AG20443 (cell line): Measurements from ENCODE around the gene DNMBP.

Experiments
- DNase-seq: peaks from one replicate; pipeline ENCODE4 v3.0.0; 2012; ENCODE audit warnings: low spot score, mixed read lengths

Gene DNMBP, protein sequence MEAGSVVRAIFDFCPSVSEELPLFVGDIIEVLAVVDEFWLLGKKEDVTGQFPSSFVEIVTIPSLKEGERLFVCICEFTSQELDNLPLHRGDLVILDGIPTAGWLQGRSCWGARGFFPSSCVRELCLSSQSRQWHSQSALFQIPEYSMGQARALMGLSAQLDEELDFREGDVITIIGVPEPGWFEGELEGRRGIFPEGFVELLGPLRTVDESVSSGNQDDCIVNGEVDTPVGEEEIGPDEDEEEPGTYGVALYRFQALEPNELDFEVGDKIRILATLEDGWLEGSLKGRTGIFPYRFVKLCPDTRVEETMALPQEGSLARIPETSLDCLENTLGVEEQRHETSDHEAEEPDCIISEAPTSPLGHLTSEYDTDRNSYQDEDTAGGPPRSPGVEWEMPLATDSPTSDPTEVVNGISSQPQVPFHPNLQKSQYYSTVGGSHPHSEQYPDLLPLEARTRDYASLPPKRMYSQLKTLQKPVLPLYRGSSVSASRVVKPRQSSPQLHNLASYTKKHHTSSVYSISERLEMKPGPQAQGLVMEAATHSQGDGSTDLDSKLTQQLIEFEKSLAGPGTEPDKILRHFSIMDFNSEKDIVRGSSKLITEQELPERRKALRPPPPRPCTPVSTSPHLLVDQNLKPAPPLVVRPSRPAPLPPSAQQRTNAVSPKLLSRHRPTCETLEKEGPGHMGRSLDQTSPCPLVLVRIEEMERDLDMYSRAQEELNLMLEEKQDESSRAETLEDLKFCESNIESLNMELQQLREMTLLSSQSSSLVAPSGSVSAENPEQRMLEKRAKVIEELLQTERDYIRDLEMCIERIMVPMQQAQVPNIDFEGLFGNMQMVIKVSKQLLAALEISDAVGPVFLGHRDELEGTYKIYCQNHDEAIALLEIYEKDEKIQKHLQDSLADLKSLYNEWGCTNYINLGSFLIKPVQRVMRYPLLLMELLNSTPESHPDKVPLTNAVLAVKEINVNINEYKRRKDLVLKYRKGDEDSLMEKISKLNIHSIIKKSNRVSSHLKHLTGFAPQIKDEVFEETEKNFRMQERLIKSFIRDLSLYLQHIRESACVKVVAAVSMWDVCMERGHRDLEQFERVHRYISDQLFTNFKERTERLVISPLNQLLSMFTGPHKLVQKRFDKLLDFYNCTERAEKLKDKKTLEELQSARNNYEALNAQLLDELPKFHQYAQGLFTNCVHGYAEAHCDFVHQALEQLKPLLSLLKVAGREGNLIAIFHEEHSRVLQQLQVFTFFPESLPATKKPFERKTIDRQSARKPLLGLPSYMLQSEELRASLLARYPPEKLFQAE (N-terminal part only)

DNA sequence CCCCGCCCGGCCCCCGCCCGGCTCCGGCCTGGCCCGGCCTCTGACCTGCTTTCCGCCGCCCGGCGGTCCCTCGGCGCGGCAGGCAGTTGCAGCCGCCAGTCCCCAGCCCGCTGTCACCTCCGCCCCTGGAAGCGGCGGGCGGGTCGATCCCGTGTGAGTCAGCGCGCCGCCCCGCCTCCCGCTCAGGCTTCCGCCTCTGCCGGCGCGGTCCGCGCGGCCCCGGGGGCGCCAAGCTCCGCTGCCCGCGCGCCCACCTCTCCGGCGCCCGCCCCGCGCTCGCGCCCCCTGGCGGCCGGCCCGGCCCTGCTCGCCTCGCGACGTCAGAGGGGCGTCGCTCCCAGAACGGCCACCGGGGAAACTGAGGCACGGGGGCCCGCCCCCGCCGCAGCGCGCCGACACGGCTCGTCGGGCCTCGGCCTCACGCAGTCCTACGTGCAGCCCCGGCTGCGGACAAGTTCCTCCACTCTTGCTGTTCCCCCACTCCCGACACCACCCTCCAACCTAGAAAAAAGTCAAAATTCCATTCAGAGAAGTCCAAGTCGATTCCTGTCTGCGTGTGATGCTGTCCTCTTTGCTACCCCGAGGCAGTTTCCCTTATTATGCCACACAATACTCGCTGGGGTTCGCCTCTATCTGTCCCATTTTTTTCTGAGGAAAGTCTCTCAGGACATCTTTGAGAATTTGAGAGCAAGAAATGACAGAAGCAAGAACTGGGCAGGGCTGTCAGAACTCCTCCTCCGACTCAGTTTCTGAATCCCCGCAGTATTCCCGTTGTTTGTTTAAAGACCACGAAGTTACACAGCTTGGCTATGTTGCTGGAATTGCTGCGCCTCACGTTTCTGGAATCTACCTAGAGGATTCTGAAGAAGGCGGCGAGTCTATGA, at the start of gene DNMBP:
Gene DNMBP (minus strand): TSS at position 155 of the 884 bp plus-strand sequence. CDS start 37,823 bp downstream, outside the sequence.
- peak; percentile 98 for DNase-seq

DNA sequence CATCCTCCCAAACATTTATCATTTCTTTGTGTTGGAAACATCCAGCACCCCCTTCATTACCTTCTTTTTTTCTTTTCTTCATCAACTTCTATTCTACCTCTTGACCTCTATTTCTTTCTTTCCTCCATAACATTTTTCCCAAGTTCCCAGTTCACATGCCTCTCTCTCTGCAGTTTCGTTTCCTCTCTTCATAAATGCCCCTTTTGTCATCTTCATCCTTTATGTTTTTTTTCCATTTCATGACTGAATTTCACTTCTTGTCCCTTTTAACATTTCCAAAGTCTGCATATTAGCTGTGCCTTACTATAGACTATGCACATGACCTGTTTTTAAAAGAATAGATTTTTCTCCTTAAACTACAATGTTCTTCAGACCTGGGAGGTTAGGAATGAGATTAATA, 48.2 kb upstream of the DNMBP start:
- no peak for DNase-seq

DNA sequence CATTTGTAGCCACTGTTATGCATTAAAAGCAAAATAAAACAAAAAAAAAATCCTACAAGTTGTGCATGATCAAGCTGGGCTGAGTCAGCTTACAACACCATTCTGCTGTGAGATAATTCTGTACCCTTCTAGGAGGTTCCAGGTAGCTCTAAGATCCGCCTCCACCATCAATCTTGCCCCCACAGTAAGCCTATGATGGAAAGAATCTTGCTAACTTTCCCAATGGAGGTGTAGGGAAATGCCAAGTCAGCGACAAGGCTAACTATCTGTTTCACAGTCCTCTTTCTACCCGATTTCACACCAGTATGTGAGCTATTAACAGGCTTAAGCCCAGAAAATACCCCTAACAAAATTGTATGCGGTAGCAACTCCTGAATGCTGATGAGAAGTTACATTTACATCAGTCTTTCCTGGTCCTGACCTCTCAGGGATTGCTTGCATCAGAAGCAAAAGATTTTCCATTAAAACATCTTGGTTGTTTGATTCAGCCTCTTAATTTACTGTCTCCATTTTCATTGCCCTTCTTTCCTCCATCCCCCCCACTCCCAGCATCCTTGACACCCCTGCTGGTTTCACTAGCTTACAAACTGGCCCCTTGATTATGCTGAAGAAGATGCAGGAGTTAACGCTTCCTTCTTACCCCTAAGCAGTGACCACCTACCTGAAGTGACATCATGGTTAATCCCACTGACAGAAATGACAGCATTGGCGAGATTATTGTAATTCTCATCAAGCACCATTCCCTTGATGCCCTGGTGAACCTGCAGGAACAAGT, 44.1 kb upstream of the DNMBP start:
- DNase-seq: no peak

DNA sequence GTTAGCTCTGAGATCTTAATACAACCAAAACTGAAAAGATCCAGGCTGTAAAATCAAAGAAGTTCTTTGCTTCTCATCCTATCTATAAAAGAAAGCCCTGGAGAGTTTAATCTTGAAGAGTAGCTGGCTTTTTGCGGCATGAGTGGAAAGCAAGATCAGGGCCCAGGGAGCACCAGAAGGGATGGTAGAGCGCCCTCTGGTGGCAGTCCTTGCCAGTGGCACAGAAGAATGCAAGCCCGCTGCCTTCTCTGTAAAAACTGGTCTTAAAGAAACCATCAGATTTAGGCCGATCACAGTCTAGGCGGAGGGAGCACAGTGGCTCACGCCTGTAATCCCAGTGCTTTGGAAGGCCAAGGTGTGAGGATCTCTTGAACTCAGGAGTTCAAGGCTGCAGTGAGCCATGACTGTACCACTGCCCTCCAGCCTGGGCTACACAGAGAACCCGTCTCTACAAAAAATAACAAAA, 36.3 kb upstream of the DNMBP start:
- peak; percentile 84 for DNase-seq

DNA sequence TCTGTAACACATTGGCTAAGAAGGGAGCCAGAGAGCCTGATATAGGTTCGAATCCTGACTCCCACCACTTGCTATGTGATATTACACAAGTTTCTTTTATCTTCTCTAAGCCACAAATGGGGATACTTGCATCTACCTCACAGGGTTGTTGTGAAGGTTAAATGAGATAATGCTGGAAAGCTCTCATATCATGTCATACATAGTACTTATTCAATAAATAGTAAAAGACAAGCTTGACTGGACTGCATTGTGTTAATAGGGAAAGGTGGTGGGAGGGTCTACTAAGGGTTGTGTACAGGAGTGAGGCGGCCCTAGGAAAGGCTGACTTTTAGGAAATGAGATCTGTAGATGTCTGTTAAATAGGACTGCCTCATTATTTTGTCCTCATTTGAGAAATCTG, 35.8 kb upstream of the DNMBP start:
- no peak for DNase-seq

DNA sequence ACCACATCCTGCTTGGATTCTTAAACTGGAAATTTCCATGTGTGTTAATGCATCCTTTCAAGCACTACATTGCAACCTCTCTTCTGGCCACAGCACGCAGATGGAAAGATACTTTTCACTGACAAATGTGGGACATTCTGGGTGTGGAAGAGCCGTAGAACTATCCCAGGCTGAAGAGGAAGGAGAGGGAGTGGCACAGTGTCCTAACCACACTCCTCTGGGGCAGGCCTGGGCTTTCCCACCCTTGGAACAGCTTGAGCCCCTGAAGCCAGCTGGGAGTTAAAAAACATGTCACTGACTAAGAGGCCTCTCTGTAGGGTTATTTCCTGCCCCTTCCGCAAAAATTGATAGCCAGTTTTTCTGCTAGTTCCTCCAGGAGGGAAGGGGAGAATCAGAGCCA, 34.0 kb upstream of the DNMBP start:
- DNase-seq: peak; percentile 61

DNA sequence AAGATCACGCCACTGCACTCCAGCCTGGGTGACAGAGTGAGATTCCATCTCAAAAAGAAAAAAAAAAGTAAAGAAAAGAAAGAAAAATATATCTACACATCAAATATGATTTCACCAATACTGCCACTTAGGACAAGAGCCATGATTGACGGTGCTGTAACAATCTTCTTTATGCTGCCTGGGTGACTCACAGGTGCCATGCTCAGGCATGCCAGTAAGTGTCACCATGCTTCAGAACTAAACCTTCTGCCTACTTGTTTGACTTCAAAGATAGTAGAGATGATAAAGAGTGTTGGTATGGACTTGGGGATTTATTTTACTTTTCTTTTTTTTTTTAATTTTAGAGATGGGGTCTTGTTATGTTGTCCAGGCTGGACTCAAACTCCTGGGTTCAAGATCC, 33.6 kb upstream of the DNMBP start:
- no peak for DNase-seq

DNA sequence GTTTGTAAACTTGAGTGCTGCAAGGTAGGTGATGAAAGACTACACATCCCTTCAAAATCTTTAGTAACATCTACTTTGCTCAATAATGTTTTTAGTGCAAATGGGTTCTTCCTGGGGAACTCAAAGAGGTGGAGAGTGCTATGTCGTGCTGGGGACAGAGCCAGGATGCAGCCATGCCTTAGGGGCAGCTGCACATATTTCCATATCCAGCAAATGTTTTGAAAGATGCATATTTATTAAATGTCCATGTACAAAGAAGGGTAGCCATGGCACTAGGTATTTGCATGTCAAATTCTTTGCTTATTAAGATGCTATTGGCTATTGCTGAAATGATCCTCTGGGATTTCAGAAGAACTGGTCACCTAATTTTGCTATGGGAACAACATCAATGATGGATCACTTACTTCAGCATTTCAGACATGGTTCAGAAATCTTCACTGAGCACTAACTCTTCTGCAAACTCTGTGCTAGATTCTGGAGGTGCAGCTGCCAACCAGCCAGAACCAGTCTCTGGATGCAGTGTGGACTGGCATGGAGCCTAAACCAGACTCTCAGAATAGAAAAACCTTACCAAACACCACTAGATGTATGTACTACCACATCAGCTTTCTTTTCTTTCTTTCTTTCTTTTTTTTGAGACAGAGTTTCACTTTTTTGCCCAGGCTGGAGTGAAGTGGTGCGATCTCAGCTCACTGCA, 31.7 kb upstream of the DNMBP start:
- no peak for DNase-seq

DNA sequence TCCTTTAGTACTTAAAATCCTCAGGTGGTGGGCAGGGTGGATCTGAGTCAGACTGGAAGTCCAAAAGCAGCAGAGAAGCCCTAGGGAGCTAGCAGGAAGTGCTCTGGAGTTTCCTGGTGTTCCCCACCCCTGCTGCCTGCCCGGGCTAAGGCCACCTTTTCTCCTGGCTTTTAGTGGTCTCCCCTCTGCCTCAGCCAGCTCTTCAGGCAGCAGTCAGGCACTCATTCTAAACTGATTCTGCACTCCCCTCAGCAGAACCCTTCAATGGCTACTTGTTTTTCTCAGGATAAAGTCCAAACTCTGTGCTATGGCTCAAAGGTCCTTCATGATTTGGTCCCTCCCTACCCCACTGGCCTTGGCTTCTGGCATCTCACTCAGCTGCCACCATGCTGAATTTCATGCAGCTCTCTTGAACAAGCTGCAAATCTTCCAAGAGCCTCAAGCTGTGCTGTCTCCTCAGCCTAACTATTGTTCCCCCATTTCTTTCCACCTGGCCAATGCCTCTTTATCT, 28.9 kb upstream of the DNMBP start:
- no peak for DNase-seq

DNA sequence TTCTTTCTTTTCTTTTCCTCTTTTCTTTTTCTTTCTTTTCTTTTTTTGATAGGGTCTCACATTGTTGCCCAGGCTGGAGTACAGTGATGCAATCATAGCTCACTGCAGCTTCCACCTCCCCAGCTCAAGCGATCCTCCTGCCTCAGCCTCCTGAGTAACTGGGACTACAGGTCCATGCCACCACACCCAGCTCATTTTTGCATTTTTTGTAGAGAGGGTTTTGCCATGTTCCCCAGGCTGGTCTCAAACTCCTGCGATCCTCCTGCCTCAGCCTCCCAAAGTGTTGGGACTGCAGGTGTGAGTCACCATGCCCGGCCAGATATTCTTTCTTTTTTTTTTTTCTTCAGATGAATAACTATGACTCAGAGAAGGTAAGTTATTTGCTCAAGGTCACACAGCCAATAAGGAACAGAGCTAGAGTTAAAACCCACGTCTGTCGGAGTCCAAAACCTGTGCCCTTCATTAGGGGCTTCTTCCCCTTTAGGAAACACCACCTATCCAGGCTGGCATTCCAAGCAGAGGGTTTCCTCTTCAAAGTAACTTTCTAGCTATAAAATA, 28.1 kb upstream of the DNMBP start:
- no peak for DNase-seq

DNA sequence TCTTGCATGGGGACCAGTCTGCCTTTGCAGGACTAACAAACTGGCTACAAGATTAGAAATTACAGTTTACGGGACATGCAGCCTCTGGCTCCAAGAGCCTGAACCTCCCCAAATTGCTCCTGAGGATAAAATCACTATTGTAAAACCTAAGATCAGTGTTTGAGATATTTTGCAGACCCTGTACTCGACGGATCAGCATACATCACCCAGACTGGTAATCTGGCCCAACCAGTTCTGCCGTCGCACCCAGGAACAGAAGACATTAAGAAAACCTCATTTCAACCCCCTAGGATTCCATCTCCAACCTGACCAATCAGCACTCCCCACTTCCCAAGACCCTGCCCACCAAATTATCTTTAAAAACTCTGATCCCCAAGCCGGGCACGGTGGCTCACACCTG, 27.1 kb upstream of the DNMBP start:
- no peak for DNase-seq

DNA sequence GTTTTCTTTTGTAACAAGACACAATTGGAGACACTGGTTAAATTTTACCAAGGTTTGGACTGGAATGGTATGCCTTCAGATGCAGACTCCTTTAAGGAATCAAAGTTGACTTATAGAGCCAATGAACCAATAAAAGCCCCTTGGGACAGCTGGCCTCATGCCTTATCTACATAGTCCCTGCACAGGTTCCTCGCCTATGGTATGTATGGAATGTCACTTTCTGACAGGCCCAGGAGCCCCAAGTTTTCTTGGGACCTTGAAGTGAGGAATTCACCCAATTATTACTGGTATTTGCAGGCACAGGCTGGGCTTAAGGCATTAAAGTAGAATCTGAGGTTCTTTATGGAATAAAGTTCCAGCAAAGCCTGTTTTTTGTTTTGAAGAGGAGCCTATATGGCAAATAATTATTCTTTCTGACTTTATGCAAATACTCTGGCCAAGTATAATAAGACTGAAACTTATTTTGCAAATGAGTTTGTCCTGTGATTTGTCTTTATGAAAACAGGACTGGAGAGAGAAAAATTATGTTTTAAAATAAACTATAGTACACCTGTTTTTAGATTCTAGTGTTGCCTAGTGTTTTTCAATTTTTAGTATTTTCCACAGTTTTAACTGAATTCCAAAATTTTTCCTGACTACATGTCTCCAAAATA, 24.1 kb upstream of the DNMBP start:
- no peak for DNase-seq

DNA sequence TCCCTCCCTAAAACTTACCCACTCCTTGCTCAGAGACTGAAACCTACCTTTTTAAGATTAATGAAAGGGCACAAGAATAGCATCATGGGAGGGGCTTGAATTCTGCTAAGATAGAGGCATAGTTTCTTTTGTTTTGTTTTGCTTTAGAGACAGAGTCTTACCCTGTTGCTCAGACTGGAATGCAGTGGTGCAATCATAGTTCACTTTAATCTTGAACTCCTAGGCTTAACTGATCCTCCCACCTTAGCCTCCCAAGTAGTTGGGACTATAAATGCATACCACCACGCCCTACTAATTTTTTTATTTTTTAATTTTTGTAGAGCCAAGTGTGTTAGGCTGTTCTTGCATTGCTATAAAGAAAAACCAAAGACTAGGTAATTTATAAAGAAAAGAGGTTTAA, 17.7 kb upstream of the DNMBP start:
- no peak for DNase-seq

DNA sequence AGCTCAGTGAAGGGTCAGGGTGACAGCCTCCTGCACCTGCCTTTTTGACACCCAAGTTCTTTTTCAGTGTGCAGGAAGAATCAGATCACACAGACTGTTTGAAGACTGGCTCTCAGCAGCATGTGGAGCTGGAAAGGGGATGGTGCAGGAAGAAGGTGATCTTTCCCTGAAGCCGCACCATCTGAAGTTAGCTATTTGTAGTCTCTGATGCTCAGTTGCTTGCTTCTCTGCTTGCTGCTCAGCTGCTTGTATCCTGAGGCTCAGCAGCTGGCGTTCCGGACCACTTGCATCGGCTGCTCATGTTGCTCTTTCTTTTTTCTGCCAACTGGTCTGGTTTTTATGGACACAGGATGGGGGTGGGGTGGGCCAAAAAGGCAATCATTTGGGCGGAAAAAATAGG, 15.8 kb upstream of the DNMBP start:
- DNase-seq: no peak

DNA sequence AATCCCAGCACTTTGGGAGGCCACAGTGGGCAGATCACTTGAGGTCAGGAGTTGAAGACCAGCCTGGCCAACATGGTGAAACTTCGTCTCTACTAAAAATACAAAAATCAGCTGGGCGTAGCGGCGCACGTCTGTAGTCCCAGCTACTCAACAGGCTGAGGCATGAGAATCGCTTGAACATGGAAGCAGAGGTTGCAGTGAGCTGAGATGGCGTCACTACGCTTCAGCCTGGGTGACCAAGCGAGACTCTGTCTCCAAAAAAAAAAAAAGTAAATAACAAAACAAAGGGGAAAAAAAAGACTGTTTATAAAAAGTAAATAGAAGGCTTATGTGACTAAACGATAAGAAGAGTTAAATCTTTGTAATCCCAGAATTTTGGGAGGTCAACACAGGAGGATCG, 15.0 kb upstream of the DNMBP start:
- no peak for DNase-seq

DNA sequence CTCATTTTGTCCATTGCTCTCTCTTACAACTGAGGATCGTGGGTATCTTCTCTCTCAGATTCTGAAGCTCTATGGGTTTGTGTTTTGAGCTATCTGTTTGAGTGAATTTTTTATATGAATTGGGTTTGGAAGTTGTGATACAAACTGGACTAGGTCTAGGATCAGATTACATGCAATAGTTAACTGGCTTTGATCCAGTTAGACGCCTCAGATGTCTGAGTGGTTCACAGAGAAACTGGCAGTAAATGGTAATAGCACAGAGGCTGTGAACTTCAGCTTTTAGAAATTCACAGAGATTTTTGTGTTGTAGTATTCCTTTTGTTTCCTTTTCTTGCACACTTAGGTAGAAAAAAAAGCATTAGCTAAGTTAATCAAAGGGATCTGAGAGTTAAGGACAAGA, 12.7 kb upstream of the DNMBP start:
- no peak for DNase-seq

DNA sequence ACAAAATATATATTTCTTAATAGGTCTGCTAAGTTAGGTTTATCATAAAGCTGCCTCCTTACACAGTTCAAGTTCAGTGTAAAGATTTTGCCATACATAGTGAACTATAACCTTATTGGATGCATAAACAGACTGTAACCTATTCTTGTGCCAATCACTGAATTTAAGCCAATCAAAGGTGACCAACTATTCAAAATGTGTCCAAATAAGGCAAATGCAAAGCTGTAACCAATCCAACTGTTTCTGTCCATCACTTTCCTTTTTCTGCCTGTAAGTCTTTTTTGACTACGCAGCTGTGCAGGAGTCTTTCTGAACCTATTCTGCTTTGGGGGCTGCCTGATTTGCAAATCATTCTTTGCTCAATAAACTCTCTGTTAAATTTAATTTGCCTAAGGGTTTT, 11.6 kb upstream of the DNMBP start:
- no peak for DNase-seq

DNA sequence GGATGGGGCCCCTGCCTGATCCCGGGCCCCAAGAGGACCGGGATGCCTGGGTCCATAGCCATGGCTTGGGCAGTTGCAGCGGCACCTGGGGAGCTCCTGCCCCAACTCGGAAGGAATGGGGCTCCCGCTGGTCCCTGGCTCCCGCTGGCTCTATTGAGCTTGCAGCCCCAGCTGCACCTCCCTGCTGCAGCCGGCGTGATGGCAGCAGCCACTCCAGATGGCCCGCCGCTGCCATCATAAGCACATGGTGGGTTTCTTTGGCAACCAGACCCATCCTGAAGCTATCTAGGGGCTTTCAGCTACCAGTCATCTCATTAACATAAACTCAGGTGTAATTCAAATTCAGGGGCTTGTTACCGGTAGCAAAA, 11.1 kb upstream of the DNMBP start:
- no peak for DNase-seq
